IPS-18c (cell line): ENCODE data around the gene AK3.

ENCODE experiments used
- H3K4me3 ChIP-seq: 2 replicates; pipeline ENCODE4 v1.7.0; 2013; ENCODE audit warnings: low read depth, mild to moderate bottlenecking, low read length, moderate library complexity; ENCODE audit not compliant: insufficient read depth
- H3K9me3 ChIP-seq: one replicate; pipeline ENCODE4 v1.6.1; 2013; ENCODE audit warnings: mild to moderate bottlenecking, low read length, moderate library complexity; ENCODE audit not compliant: control insufficient read depth, insufficient read depth

The AK3 gene

DNA sequence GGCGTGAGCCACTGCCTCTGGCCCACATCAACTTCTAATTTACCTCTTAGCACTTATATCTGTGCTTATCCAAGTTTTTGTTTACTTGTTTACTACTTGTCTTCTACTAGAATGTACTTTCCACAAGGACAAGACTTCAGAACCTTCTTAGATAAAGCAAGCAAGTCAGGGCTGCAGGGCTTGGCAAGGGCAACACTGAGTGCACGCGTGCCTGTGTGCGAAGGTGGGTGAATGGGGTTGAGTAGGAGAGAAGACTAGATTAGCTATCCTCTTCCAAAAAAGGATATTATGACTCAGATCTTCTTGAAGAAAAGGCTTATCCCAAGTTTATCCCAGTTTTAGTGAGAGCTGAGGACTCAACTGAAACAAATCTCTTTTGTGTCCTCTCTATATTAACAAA lies 19.3 kb downstream of the AK3 start:
- H3K9me3 ChIP-seq: no peaks in the 10 kb centered on the region
- H3K4me3 ChIP-seq: no peak overlapping the region

DNA sequence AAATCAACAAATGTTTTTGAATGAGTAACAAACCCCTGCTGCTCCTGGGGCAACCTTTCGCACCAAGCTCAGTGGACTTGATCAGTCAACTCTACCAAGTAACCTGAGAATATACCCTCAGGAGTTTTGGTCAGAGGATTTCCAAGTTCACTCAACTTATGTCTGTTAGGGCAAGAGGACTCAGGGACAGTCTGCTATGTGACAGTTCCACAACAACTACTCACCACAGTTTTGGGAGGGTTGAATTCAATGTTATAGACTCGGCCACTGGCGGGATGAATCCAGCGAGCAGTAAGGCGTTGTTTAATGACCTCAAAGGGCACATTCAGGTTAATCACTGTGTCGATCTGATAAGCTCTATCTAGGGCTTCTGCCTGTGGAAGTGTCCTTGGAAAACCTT lies 22.1 kb downstream of the AK3 start:
- Histone ChIP-seq H3K4me3 (no peak overlapping the region), H3K9me3 (no peaks in the 10 kb centered on the region)

- Histone ChIP-seq H3K4me3 (no peak overlapping the region), H3K9me3 (no peaks in the 10 kb centered on the region)
These were observed 23.2 kb downstream of the AK3 start for GRCh38 chr9:4717815-4718214.

- no peaks in the 10 kb centered on the region for H3K9me3 ChIP-seq
These were observed 24.8 kb downstream of the AK3 start for GRCh38 chr9:4716163-4716562.

GRCh38 chr9:4714266-4715016 lies 26.6 kb downstream of the AK3 start:
- Histone ChIP-seq H3K9me3 (no peaks in the 10 kb centered on the region), H3K4me3 (no peak overlapping the region)

More at GRCh38 chr9:4716163-4716562, 24.8 kb downstream of the AK3 start:
- H3K4me3 ChIP-seq: no peak overlapping the region

GRCh38 chr9:4713849-4714248 lies 27.2 kb downstream of the AK3 start:
- Histone ChIP-seq H3K4me3 (no peak overlapping the region), H3K9me3 (no peaks in the 10 kb centered on the region)

- Histone ChIP-seq H3K9me3 (no peaks in the 10 kb centered on the region), H3K4me3 (no peak overlapping the region)
These were observed 31.6 kb downstream of the AK3 start for GRCh38 chr9:4709380-4709779.

- H3K4me3 ChIP-seq: no peak overlapping the region
- no peaks in the 10 kb centered on the region for H3K9me3 ChIP-seq
These were observed 33.9 kb downstream of the AK3 start for GRCh38 chr9:4706971-4707622.

DNA sequence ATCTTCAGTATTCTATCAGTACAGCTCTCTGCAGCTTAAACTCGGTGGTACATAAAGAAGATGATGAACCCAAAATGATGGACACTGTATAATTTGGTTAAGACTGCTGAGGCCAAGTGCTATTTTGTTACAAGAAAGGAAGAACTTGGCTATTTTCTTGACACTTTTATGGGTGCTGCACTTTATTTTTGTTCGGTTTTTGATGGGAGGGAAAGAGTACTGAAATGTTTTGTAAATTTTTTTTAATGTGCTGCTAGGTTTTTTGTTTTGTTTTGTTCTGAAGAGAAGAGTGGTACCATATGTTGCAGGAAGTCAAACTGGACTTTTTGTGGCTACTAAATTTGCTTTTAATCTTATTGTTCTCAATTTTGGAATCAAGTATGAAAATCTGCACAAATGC lies 35.0 kb downstream of the AK3 start:
- no peak overlapping the region for H3K4me3 ChIP-seq
- no peaks in the 10 kb centered on the region for H3K9me3 ChIP-seq

DNA sequence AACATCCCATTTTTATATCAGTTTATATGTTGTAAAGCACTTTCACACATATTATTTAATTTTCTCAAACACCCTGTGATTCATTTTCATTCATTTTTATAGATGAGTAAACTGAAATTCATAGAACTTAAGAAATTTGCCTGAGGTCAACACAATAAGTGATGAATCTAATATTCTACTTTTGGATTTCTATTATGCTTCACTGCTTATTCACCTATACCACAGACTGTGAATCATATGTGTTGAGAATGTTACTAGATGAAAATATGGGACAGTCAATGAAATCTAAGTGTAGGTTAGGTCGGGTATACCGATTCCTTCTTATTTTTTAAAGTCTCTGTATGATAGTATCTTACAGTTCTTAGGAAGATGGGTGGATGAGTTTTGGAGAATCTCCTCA lies 36.9 kb downstream of the AK3 start:
- no peaks in the 10 kb centered on the region for H3K9me3 ChIP-seq

DNA sequence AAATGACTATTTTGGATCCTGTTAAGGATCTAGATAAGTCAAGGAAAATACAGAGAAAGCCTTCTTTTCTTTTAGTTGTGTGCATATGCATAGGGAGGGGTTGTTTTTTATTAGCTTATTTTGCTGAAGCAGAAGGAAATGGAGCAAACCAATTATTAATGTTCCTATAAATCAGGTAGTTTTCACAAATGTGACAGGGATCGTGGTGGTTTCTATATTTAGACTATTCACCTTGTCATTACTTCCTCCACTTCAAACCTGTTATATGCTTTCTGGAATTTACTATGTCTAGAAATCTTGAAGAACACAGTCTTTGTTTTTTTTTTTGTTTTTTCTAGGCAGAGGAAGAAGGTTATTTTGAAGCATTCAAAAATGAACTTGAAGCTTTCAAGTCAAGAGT lies 39.5 kb downstream of the AK3 start:
- Histone ChIP-seq H3K4me3 (no peak overlapping the region), H3K9me3 (no peaks in the 10 kb centered on the region)

More for the DNA sequence above, 36.9 kb downstream of the AK3 start:
- no peak overlapping the region for H3K4me3 ChIP-seq

DNA sequence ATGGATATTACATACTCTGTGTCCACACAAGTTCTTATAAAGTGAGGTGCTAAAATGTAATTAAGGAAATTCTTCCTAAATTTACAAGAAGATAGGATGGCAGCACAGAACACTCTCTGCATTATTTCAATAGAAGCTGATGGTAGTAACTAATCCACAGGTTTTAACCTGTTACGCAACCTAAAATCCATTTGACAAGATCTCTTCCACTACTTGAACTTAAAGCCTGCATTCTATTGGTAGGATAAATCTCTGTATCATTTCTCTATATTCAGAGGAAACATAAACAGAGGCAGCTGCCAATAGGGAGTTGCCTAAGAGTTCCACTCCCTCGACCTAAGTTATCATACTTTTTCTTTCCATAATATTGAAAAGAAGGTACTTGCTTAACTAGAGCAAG lies 40.1 kb downstream of the AK3 start:
- no peaks in the 10 kb centered on the region for H3K9me3 ChIP-seq
- no peak overlapping the region for H3K4me3 ChIP-seq

DNA sequence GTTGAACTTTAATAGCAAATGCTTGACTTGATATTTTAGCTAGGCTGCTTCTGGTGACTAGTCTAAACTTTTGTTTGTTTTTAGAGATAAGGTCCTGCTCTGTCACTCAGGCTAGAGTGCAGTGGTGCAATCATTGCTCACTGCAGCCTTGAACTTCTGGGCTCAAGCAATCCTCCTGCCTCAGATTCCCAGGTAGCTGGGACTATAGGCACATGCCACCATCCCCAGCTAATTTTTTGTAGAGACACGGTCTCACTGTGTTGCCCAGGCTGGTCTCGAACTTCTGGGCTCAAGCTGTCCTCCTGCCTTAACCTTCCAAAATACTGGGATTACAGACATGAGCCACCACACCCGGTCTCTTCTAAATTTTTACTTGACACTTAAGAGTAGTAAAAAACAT lies 40.9 kb downstream of the AK3 start:
- H3K9me3 ChIP-seq: no peaks in the 10 kb centered on the region
- H3K4me3 ChIP-seq: no peak overlapping the region

DNA sequence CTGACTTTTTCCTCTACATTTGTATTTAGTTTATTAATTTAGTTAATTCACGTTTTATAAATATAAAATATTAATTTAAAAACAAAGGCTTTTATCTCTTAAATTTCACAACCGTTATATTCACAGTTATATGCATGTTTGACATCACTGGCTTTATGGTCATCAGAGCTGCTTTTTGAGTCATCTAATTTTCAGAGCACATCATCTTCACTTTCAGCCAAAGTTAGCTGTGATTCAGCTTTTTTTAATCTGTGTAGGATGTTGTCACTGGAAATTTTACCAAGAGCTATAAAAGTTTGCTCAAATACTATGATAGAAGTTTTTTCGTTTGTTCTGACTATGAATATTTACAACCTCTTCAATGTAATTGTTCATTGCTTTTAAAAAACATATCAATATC lies 49.2 kb downstream of the AK3 start:
- Histone ChIP-seq H3K9me3 (no peaks in the 10 kb centered on the region), H3K4me3 (no peak overlapping the region)

GRCh38 chr9:4690144-4690543 lies 50.9 kb downstream of the AK3 start:
- no peaks in the 10 kb centered on the region for H3K9me3 ChIP-seq
- H3K4me3 ChIP-seq: no peak overlapping the region

- H3K9me3 ChIP-seq: no peaks in the 10 kb centered on the region
- no peak overlapping the region for H3K4me3 ChIP-seq
These were observed 51.3 kb downstream of the AK3 start for GRCh38 chr9:4689687-4690104.

DNA sequence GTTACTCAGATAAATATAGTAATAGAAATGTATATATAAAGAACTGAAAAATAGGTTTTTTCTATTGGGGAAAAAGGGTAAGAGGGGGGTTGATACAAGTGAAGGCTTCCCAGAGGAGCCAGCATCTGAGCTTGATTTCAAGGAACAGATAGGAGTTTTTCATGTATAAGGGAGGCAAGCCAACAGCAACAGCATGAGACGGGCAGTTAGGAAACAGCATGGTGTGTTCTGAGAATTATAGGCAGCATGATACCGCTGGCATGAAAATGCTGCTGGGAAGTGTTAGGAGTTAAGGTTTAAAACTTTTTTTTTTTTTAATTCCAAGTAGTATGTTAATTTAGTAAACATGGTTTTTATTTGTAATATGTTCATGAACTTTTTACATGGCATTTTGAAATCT lies 52.0 kb downstream of the AK3 start:
- H3K9me3 ChIP-seq: no peaks in the 10 kb centered on the region

DNA sequence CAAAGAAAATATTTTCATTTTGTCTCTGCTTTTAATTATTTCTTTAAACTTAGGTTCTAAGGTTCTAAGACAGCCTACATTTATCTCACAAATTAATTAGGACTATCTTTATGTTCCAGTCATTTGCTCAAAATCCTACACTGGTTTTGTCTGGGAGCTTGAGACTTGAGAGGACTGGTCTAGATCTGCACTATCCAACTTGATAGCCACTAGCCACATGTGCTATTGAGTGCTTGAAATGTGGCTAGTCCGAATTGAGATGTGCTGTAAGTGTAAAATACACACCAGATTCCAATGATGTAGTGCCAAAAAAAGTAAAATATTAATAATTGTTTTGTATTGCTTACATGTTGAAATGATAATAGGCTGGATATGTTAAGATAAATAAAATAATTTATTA lies 54.4 kb downstream of the AK3 start:
- no peak overlapping the region for H3K4me3 ChIP-seq
- H3K9me3 ChIP-seq: no peaks in the 10 kb centered on the region

More for the DNA sequence above, 52.0 kb downstream of the AK3 start:
- H3K4me3 ChIP-seq: no peak overlapping the region

- no peak overlapping the region for H3K4me3 ChIP-seq
- no peaks in the 10 kb centered on the region for H3K9me3 ChIP-seq
These were observed 54.9 kb downstream of the AK3 start for GRCh38 chr9:4686112-4686511.
